NCI-H2196 (cell line): Measurements from ENCODE around the gene ZNF485.

Experiments
- DNase-seq: peaks from one replicate; lab custom pipeline; 2025; ENCODE audit not compliant: unreplicated experiment; lab: John Stamatoyannopoulos, UW

ZNF485 gene

GRCh38 chr10:43667317-43667731 is 61.1 kb downstream of the ZNF485 start:
- no peak for DNase-seq
